Fibroblast of the aortic adventitia (primary cell): ENCODE measurements around the gene RABAC1. TPM values are rescaled to one million over a fixed set of nuclear protein-coding genes. Genes with fewer than 3 reads are reported as not detected.

Source experiments
- DNase-seq: peaks from one replicate; pipeline ENCODE4 v3.0.0-alpha.2; 2010; ENCODE audit warnings: low read depth
- H3K4me3 ChIP-seq: 2 replicates; pipeline ENCODE4 v1.5.1; 2011; ENCODE audit warnings: low read depth, mild to moderate bottlenecking, control low read depth, low read length, moderate library complexity
- CTCF ChIP-seq: IDR thresholded peaks from 2 replicates; pipeline ENCODE4 v1.5.1; 2011; ENCODE audit warnings: mild to moderate bottlenecking, low read length, control low read depth, inconsistent platforms; ENCODE audit not compliant: insufficient read depth
- total RNA-seq: library from RNA; depleted of rRNA; stranded (reverse); fragments of >200 nt; gene quantifications from 2 replicates; pipeline ENCODE4 v1.2.3, GENCODE V29; 2012; ENCODE audit warnings: low replicate concordance

RABAC1 gene
- total RNA-seq, 1 donor, result 122 TPM

- no peak overlapping the region for H3K4me3 ChIP-seq
- peak; percentile 27 for DNase-seq
- TF ChIP-seq CTCF, result peak; percentile 71
These were observed 39.3 kb upstream of the RABAC1 start for GRCh38 chr19:41998246-41999020.

- DNase-seq, result no peak
- no peak for TF ChIP-seq CTCF
- no peak overlapping the region for H3K4me3 ChIP-seq
These were observed 38.7 kb upstream of the RABAC1 start for GRCh38 chr19:41997851-41998229.

- H3K4me3 ChIP-seq, result no peak overlapping the region
- peak; percentile 38 for DNase-seq
- no peak for TF ChIP-seq CTCF
These were observed 38.2 kb upstream of the RABAC1 start for GRCh38 chr19:41997121-41997850.

GRCh38 chr19:41995959-41996797 is 37.1 kb upstream of the RABAC1 start:
- DNase-seq, result no peak
- TF ChIP-seq CTCF, result no peak
- no peak overlapping the region for H3K4me3 ChIP-seq

GRCh38 chr19:41994994-41995958 is 36.2 kb upstream of the RABAC1 start:
- H3K4me3 ChIP-seq, result no peak overlapping the region
- no peak for TF ChIP-seq CTCF
- DNase-seq, result no peak
